ENCODE data around the gene IPO9.

- TF ChIP-seq CTCF (conservative IDR thresholded peaks at IDR 0.05) (no peak), EZH2 (IDR thresholded peaks at IDR 0.05; ENCODE audit: low read depth) (no peak)
Measured at GRCh38 chr1:201892211-201892610, 63.3 kb downstream of the IPO9 start.
